Measurements from ENCODE around the gene UGT8.

UGT8 gene

GRCh38 chr4:114673306-114673705 lies 74.7 kb downstream of the UGT8 start:
- ChIA-PET POLR2A (no interaction called here), CTCF (no interaction called here)
- no peak overlapping the region for H3K27ac ChIP-seq (ENCODE audit: extremely low read depth, low read depth, low read length)
- no peaks in the 10 kb centered on the region for H3K4me1 ChIP-seq (ENCODE audit: control insufficient read depth, insufficient read depth, low read length)
- H3K36me3 ChIP-seq (ENCODE audit: control insufficient read depth in 2 of 2, insufficient read depth in 1 of 2, low read length in 2 of 2): peaks cover 0 to 10% of the 10 kb centered on the region in 2 experiments; a peak in 1 of 3 replicates
- no peak overlapping the region for H3K4me3 ChIP-seq (ENCODE audit: low read depth, low read length)
- H3K9me3 ChIP-seq (ENCODE audit: control insufficient read depth, insufficient read depth, low read depth, low read length): no peaks in the 10 kb centered on the region
- TF ChIP-seq ZNF654 (tag by site-specific recombination; IDR thresholded peaks at IDR 0.05; ENCODE audit: low read depth) (no peak), ZNF544 (tag by site-specific recombination; IDR thresholded peaks at IDR 0.05) (no peak), ZNF610 (tag by site-specific recombination; IDR thresholded peaks at IDR 0.05; ENCODE audit: borderline replicate concordance) (no peak), BCL11B (tag by site-specific recombination; IDR thresholded peaks at IDR 0.05; ENCODE audit: low read depth) (no peak), KLF1 (tag by site-specific recombination; IDR thresholded peaks at IDR 0.05) (no peak)

GRCh38 chr4:114674080-114674479 lies 75.5 kb downstream of the UGT8 start:
- Histone ChIP-seq H3K27ac (ENCODE audit: extremely low read depth, low read depth, low read length) (no peak overlapping the region), H3K4me3 (ENCODE audit: low read depth, low read length) (no peak overlapping the region), H3K9me3 (ENCODE audit: control insufficient read depth, insufficient read depth, low read depth, low read length) (no peaks in the 10 kb centered on the region), H3K36me3 (ENCODE audit: control insufficient read depth in 2 of 2, insufficient read depth in 1 of 2, low read length in 2 of 2) (peaks cover 0 to 5% of the 10 kb centered on the region in 2 experiments; a peak in 1 of 3 replicates), H3K4me1 (ENCODE audit: control insufficient read depth, insufficient read depth, low read length) (no peaks in the 10 kb centered on the region)
- POLR2A ChIA-PET: no interaction called here
- no peak for TF ChIP-seq INSM2 (tag by site-specific recombination; IDR thresholded peaks at IDR 0.05)
- no peak for TF ChIP-seq MEIS1 (CRISPR knock-in tag; IDR thresholded peaks at IDR 0.05; ENCODE audit: borderline replicate concordance)
- no peak for TF ChIP-seq ZNF776 (tag by site-specific recombination; IDR thresholded peaks at IDR 0.05; ENCODE audit: borderline replicate concordance)
- TF ChIP-seq ZBTB11 (tag by site-specific recombination; conservative IDR thresholded peaks at IDR 0.05; ENCODE audit: low read depth): no peak
- TF ChIP-seq SCRT1 (tag by site-specific recombination; IDR thresholded peaks at IDR 0.05; ENCODE audit: borderline replicate concordance): no peak
- TF ChIP-seq ZNF404 (tag by site-specific recombination; IDR thresholded peaks at IDR 0.05): no peak
- TF ChIP-seq ZFP37 (tag by site-specific recombination; IDR thresholded peaks at IDR 0.05): no peak
- TF ChIP-seq ZNF707 (tag by site-specific recombination; IDR thresholded peaks at IDR 0.05): no peak
- no peak for TF ChIP-seq KLF7 (tag by site-specific recombination; IDR thresholded peaks at IDR 0.05; ENCODE audit: borderline replicate concordance)
- no peak for TF ChIP-seq ZBTB48 (tag by site-specific recombination; IDR thresholded peaks at IDR 0.05)
- TF ChIP-seq PBX3 (CRISPR knock-in tag; IDR thresholded peaks at IDR 0.05): no peak
- no peak for TF ChIP-seq ZBTB26 (tag by site-specific recombination; optimal IDR thresholded peaks at IDR 0.05)
- no peak for TF ChIP-seq CTCF (tag by site-specific recombination; IDR thresholded peaks at IDR 0.05)
- CTCF ChIA-PET: no interaction called here

Measured in HEK293 (cell line).